Measurements from ENCODE around the gene HERC3.

Gene HERC3

DNA sequence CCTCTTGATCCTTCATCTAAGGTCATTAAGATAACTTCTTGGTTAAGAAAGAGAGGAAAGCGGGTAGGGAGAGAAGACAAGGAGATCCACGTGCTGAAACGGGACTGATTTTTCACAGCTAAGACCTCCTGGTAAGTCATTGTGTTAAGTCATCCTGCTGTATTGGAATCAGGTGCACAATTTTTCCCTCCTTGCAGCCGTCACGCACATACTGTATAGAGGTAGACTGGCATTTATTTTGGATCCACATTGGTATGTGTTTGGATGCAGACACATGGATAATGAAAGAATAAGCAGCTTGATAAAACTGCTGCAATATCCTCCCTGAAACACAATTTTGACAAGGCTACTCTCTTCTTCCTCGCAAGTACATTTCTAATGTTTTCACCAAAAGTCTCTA is 165.5 kb downstream of the HERC3 start:
- H3K9ac ChIP-seq (ENCODE audit: low read depth, low read length): no peak overlapping the region

More for the DNA sequence above, 165.5 kb downstream of the HERC3 start:
- peaks cover 18% of the 10 kb centered on the region for H3K4me1 ChIP-seq (ENCODE audit: insufficient read depth, low read length)
- H3K36me3 ChIP-seq (ENCODE audit: insufficient read depth, low read length): no peaks in the 10 kb centered on the region; the same call in 1 of the 2 replicates
- H3K9me3 ChIP-seq (ENCODE audit: control insufficient read depth, insufficient read depth, low read length): no peaks in the 10 kb centered on the region
